SU-DHL-6 (cell line): ENCODE measurements around the gene MAD2L1.
A peak's percentile ranks its signal among the peaks of the same experiment; 100 is the strongest.

Source experiments
- H2AFZ ChIP-seq: fragments of 200-600 bp; sonication (generic); 2 replicates; pipeline ENCODE4 v1.6.1; 2014; ENCODE audit warnings: low read depth, mild to moderate bottlenecking, moderate library complexity, mixed read lengths, antibody characterized with exemption, low read length; ENCODE audit not compliant: severe bottlenecking
- H3F3A ChIP-seq: fragments of 200-600 bp; shearing (Covaris generic); 2 replicates; pipeline ENCODE4 v1.6.0; 2016; ENCODE audit warnings: antibody characterized with exemption, mild to moderate bottlenecking; ENCODE audit not compliant: insufficient read depth
- H3K27ac ChIP-seq: fragments of 200-600 bp; sonication (generic); 2 replicates; pipeline ENCODE4 v1.5.1; 2016; ENCODE audit warnings: low read depth, mild to moderate bottlenecking, low read length, moderate library complexity, mixed read lengths
- H3K27me3 ChIP-seq: fragments of 200-600 bp; sonication (generic), shearing (Covaris generic); 2 replicates; pipeline ENCODE4 v1.6.0; 2014; ENCODE audit warnings: mild to moderate bottlenecking, low read length
- H3K36me3 ChIP-seq: fragments of 200-600 bp; sonication (generic); 2 replicates; pipeline ENCODE4 v1.6.1; 2014; ENCODE audit warnings: mild to moderate bottlenecking, low read length, mixed read lengths
- H3K4me2 ChIP-seq: fragments of 300-600, 200-600 bp; shearing (Covaris generic), sonication (generic); 2 replicates; pipeline ENCODE4 v1.6.0; 2014; ENCODE audit warnings: low read length, low read depth, mild to moderate bottlenecking; ENCODE audit not compliant: poor library complexity, severe bottlenecking
- H3K4me3 ChIP-seq: fragments of 200-600 bp; sonication (generic); 2 replicates; pipeline ENCODE4 v1.5.1; 2014; ENCODE audit warnings: antibody characterized with exemption, low read length, mild to moderate bottlenecking, mixed read lengths; ENCODE audit not compliant: insufficient read depth, poor library complexity, severe bottlenecking
- H3K79me2 ChIP-seq: fragments of 200-600 bp; sonication (generic); 2 replicates; pipeline ENCODE4 v1.6.1; 2014; ENCODE audit warnings: mild to moderate bottlenecking, low read length, moderate library complexity; ENCODE audit not compliant: insufficient read depth
- H3K9ac ChIP-seq: fragments of 200-600 bp; sonication (generic); 2 replicates; pipeline ENCODE4 v1.7.0; 2014; ENCODE audit warnings: mild to moderate bottlenecking, low read length
- H3K9me2 ChIP-seq: fragments of 200-600 bp; sonication (generic); replicated peaks from 2 replicates; pipeline ENCODE4 v1.6.1; 2014; ENCODE audit warnings: low read length; ENCODE audit not compliant: insufficient read depth
- H3K9me3 ChIP-seq: fragments of 200-600 bp; sonication (generic); 2 replicates; pipeline ENCODE4 v1.6.1; 2014; ENCODE audit warnings: low read length, mixed read lengths; ENCODE audit not compliant: insufficient read depth
- H4K20me1 ChIP-seq: fragments of 200-600 bp; sonication (generic); 2 replicates; pipeline ENCODE4 v1.6.1; 2014; ENCODE audit warnings: low read depth, mild to moderate bottlenecking, antibody characterized with exemption, low read length, moderate library complexity, mixed read lengths
- CTCF ChIP-seq: fragments of 200-600 bp; sonication (generic); IDR thresholded peaks from one replicate; pipeline ENCODE4 v1.5.1; 2017; ENCODE audit warnings: antibody characterized with exemption, mild to moderate bottlenecking, low read length, moderate library complexity; ENCODE audit not compliant: insufficient read depth, poor library complexity, severe bottlenecking
- EZH2phosphoT487 ChIP-seq: fragments of 200-600 bp; sonication (generic), shearing (Covaris generic); conservative IDR thresholded peaks from 2 replicates; pipeline ENCODE4 v1.6.1; 2018; ENCODE audit warnings: mild to moderate bottlenecking, antibody characterized with exemption, low read length, moderate library complexity, mixed read lengths

MAD2L1 gene

GRCh38 chr4:120052856-120053255 is 13.8 kb downstream of the MAD2L1 start:
- Histone ChIP-seq H3F3A (peaks cover 6% of the 10 kb centered on the region; the same call in 1 of the 2 replicates), H3K4me3 (no peak overlapping the region), H4K20me1 (no peaks in the 10 kb centered on the region), H3K9me2 (no peaks in the 10 kb centered on the region), H3K79me2 (no peaks in the 10 kb centered on the region), H3K36me3 (no peaks in the 10 kb centered on the region), H3K9me3 (no peaks in the 10 kb centered on the region), H2AFZ (no peak overlapping the region), H3K4me2 (no peak overlapping the region), H3K9ac (no peak overlapping the region), H3K27ac (no peak overlapping the region), H3K27me3 (no peaks in the 10 kb centered on the region)
- no peak for TF ChIP-seq EZH2phosphoT487
- TF ChIP-seq CTCF = no peak

GRCh38 chr4:120051253-120051652 is 15.4 kb downstream of the MAD2L1 start:
- H2AFZ ChIP-seq = no peak overlapping the region
- H3K79me2 ChIP-seq = no peaks in the 10 kb centered on the region
- H3K9me2 ChIP-seq = no peaks in the 10 kb centered on the region
- H3K27ac ChIP-seq = no peak overlapping the region
- no peak overlapping the region for H3K9ac ChIP-seq
- no peak overlapping the region for H3K4me2 ChIP-seq
- no peaks in the 10 kb centered on the region for H4K20me1 ChIP-seq
- H3K4me3 ChIP-seq = no peak overlapping the region
- TF ChIP-seq CTCF (no peak), EZH2phosphoT487 (no peak)
- no peaks in the 10 kb centered on the region for H3K9me3 ChIP-seq
- H3K27me3 ChIP-seq = no peaks in the 10 kb centered on the region
- H3K36me3 ChIP-seq = no peaks in the 10 kb centered on the region
- peaks cover 6% of the 10 kb centered on the region; the same call in 1 of the 2 replicates for H3F3A ChIP-seq

GRCh38 chr4:120049732-120050494 is 16.7 kb downstream of the MAD2L1 start:
- Histone ChIP-seq H3K27me3 (no peaks in the 10 kb centered on the region), H4K20me1 (no peaks in the 10 kb centered on the region), H3K9me3 (no peaks in the 10 kb centered on the region), H3K4me3 (no peak overlapping the region), H3K4me2 (no peak overlapping the region), H3K9me2 (no peaks in the 10 kb centered on the region), H3F3A (peaks cover 6% of the 10 kb centered on the region; the same call in 1 of the 2 replicates), H2AFZ (no peak overlapping the region), H3K79me2 (no peaks in the 10 kb centered on the region), H3K36me3 (no peaks in the 10 kb centered on the region), H3K9ac (no peak overlapping the region), H3K27ac (no peak overlapping the region)
- TF ChIP-seq EZH2phosphoT487 = no peak
- peak; percentile 15 for TF ChIP-seq CTCF
